Caco-2 (cell line): ENCODE data around the gene GOLPH3. TPM values are rescaled to one million over a fixed set of nuclear protein-coding genes. Genes with fewer than 3 reads are reported as not detected.

Experiments used
- BruUV-seq: library from RNA; stranded (reverse); fragments of 400-500 nt; replicated peaks from 2 replicates; lab custom pipeline; 2021; lab: Mats Ljungman, UMichigan
- CTCF ChIA-PET: fragments of 300-600 bp; sonication (Branson Sonifier 250); formaldehyde crosslinking; loops from one replicate; lab custom pipeline; 2022; ENCODE audit warnings: antibody characterized with exemption; lab: Charles Lee
- POLR2A ChIA-PET: fragments of 300-600 bp; sonication (Branson Sonifier 250); formaldehyde crosslinking; loops from one replicate; lab custom pipeline; 2022; ENCODE audit warnings: antibody characterized with exemption; lab: Charles Lee
- DNase-seq, 2 experiments: peaks; one replicate each; pipeline versions ENCODE4 v3.0.0 to v3.0.0-alpha.2; 2020 to 2022
- H3K27me3 ChIP-seq: replicated peaks from 2 replicates; pipeline ENCODE4 v1.6.0; 2011; ENCODE audit warnings: low read length; ENCODE audit not compliant: control insufficient read depth, insufficient read depth
- H3K36me3 ChIP-seq: 2 replicates; pipeline ENCODE4 v1.5.1; 2011; ENCODE audit warnings: low read length; ENCODE audit not compliant: control insufficient read depth, insufficient read depth
- H3K4me1 ChIP-seq: fragments of 250-450 bp; sonication (Bioruptor Pico); 2 replicates; pipeline ENCODE4 v1.5.1; 2020; ENCODE audit warnings: mild to moderate bottlenecking
- H3K4me3 ChIP-seq: 2 replicates; pipeline ENCODE4 v1.5.1; 2011; ENCODE audit warnings: low read depth, mild to moderate bottlenecking, control low read depth, low read length
- H3K9me3 ChIP-seq: fragments of 250-450 bp; sonication (Bioruptor Pico); 2 replicates; pipeline ENCODE4 v1.5.1; 2020; ENCODE audit warnings: mild to moderate bottlenecking, moderate library complexity
- H3K27ac Mint-ChIP-seq: one replicate; pipeline ENCODE4 v1.8.0; 2022; ENCODE audit warnings: mixed read lengths; ENCODE audit not compliant: unreplicated experiment
- H3K27me3 Mint-ChIP-seq: one replicate; pipeline ENCODE4 v1.8.0; 2022; ENCODE audit warnings: mixed read lengths; ENCODE audit not compliant: insufficient read depth, unreplicated experiment
- H3K36me3 Mint-ChIP-seq: one replicate; pipeline ENCODE4 v1.8.0; 2022; ENCODE audit warnings: mild to moderate bottlenecking, mixed read lengths; ENCODE audit not compliant: insufficient read depth, unreplicated experiment
- H3K4me1 Mint-ChIP-seq: one replicate; pipeline ENCODE4 v1.8.0; 2022; ENCODE audit warnings: low read depth, mixed read lengths; ENCODE audit not compliant: unreplicated experiment
- H3K4me3 Mint-ChIP-seq: one replicate; pipeline ENCODE4 v1.8.0; 2022; ENCODE audit warnings: mild to moderate bottlenecking, moderate library complexity, mixed read lengths; ENCODE audit not compliant: unreplicated experiment
- H3K9me3 Mint-ChIP-seq: one replicate; pipeline ENCODE4 v1.8.0; 2022; ENCODE audit warnings: mixed read lengths; ENCODE audit not compliant: unreplicated experiment
- intact Hi-C: fragments of 100-400 bp; cut with micrococcal nuclease; formaldehyde crosslinking; loops from one replicate; pipeline ENCODE4 v1.10.0; 2022; ENCODE audit not compliant: unreplicated experiment
- total RNA-seq: library from RNA; stranded (reverse); gene quantifications from 2 replicates; pipeline ENCODE4 v1.2.3, GENCODE V29; 2022
- TF ChIP-seq, protein P1 (sequence below), 2 experiments: fragments of 200-600 bp in 1 of 2; IDR thresholded peaks; 1 replicate in 1 of 2; 2 replicates in 1 of 2; pipeline versions ENCODE4 v1.5.1 to v1.8.0; 2011 to 2022; ENCODE audit warnings: antibody characterized with exemption in 1 of 2, control low read depth in 1 of 2, inconsistent platforms in 1 of 2, low read depth in 1 of 2, low read length in 1 of 2, mild to moderate bottlenecking in 1 of 2, moderate library complexity in 1 of 2; ENCODE audit not compliant: insufficient read depth in 1 of 2, severe bottlenecking in 1 of 2, unreplicated experiment in 1 of 2

GOLPH3 gene
- total RNA-seq, 1 experiment from 2014 or later, result 122 TPM

DNA sequence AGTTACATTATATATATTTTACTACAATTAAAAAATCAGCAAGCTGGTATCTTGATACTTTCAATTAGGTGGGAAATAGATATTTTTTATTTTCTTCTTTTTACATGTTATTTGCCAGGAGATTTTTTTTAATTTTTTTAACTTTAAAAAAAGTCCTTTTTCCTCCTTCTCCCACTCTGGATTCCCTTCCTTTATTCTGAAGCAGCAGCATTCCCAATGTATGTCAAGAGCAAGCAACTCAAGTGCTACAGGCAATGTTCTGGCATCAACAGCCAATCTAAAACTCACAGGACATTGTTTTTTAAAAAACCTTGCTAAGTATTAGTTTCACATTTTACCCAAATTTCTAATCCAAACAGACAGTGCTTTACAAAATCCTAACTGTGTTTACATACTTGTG lies 41.4 kb downstream of the GOLPH3 start:
- no peaks in the 10 kb centered on the region for H3K9me3 ChIP-seq
- no peaks in the 10 kb centered on the region for H3K9me3 Mint-ChIP-seq
- H3K36me3 ChIP-seq, result peaks cover 4% of the 10 kb centered on the region; the same call in 1 of the 2 replicates
- no peaks in the 10 kb centered on the region for H3K27me3 Mint-ChIP-seq
- DNase-seq, result no peak
- no peak overlapping the region for H3K27ac Mint-ChIP-seq
- H3K4me1 Mint-ChIP-seq, result no peaks in the 10 kb centered on the region
- TF ChIP-seq, protein P1, sequence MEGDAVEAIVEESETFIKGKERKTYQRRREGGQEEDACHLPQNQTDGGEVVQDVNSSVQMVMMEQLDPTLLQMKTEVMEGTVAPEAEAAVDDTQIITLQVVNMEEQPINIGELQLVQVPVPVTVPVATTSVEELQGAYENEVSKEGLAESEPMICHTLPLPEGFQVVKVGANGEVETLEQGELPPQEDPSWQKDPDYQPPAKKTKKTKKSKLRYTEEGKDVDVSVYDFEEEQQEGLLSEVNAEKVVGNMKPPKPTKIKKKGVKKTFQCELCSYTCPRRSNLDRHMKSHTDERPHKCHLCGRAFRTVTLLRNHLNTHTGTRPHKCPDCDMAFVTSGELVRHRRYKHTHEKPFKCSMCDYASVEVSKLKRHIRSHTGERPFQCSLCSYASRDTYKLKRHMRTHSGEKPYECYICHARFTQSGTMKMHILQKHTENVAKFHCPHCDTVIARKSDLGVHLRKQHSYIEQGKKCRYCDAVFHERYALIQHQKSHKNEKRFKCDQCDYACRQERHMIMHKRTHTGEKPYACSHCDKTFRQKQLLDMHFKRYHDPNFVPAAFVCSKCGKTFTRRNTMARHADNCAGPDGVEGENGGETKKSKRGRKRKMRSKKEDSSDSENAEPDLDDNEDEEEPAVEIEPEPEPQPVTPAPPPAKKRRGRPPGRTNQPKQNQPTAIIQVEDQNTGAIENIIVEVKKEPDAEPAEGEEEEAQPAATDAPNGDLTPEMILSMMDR (IDR thresholded peaks at IDR 0.05; ENCODE audit: insufficient read depth in 1 of 2, low read depth in 1 of 2, low read length in 1 of 2, severe bottlenecking in 1 of 2, unreplicated experiment in 1 of 2), result no peak
- peaks cover 81% of the 10 kb centered on the region for H3K36me3 Mint-ChIP-seq
- H3K27me3 ChIP-seq, result no peaks in the 10 kb centered on the region
- no peak overlapping the region for H3K4me3 ChIP-seq
- ChIA-PET CTCF (no interaction called here), POLR2A (no interaction called here)
- no TSS peak for BruUV-seq
- H3K4me1 ChIP-seq, result no peaks in the 10 kb centered on the region
- intact Hi-C loops, result no loop called here
- H3K4me3 Mint-ChIP-seq, result no peak overlapping the region

DNA sequence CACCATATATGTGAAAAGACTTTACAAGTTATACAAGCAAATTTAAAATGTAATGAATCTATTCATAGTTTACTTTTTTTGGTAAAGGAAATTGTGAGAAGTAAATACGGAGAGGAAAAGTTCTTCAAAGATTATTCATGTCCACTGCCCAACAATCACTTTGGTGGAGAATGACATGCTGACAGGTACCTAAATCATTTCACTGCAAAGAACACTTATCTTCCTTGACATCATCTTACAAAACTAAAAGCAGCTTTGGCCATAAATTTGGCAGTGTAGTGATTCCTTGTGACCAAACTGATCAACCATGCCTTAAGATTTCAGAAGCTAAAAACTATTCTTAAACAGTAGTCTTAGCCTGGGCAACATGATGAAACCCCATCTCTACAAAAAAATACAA lies 42.5 kb downstream of the GOLPH3 start:
- no peak for DNase-seq
- no TSS peak for BruUV-seq
- no peaks in the 10 kb centered on the region for H3K4me1 ChIP-seq
- H3K4me3 Mint-ChIP-seq, result no peak overlapping the region
- H3K36me3 ChIP-seq, result peaks cover 5% of the 10 kb centered on the region; the same call in 1 of the 2 replicates
- H3K4me3 ChIP-seq, result no peak overlapping the region
- no peaks in the 10 kb centered on the region for H3K27me3 Mint-ChIP-seq
- POLR2A ChIA-PET, result no interaction called here
- CTCF ChIA-PET, result no interaction called here
- peaks cover 84% of the 10 kb centered on the region for H3K36me3 Mint-ChIP-seq
- no peaks in the 10 kb centered on the region for H3K9me3 ChIP-seq
- H3K27ac Mint-ChIP-seq, result no peak overlapping the region
- TF ChIP-seq, protein P1 (IDR thresholded peaks at IDR 0.05; ENCODE audit: insufficient read depth in 1 of 2, low read depth in 1 of 2, low read length in 1 of 2, severe bottlenecking in 1 of 2, unreplicated experiment in 1 of 2), result no peak
- no peaks in the 10 kb centered on the region for H3K27me3 ChIP-seq
- no peaks in the 10 kb centered on the region for H3K9me3 Mint-ChIP-seq
- no peaks in the 10 kb centered on the region for H3K4me1 Mint-ChIP-seq
- intact Hi-C loops, result no loop called here

GRCh38 chr5:32130865-32131264 lies 43.3 kb downstream of the GOLPH3 start:
- Mint-ChIP-seq H3K36me3 (peaks cover 84% of the 10 kb centered on the region), H3K9me3 (no peaks in the 10 kb centered on the region), H3K27me3 (no peaks in the 10 kb centered on the region), H3K27ac (no peak overlapping the region), H3K4me1 (no peaks in the 10 kb centered on the region), H3K4me3 (no peak overlapping the region)
- DNase-seq, result no peak
- POLR2A ChIA-PET, result no interaction called here
- H3K36me3 ChIP-seq, result peaks cover 7% of the 10 kb centered on the region
- CTCF ChIA-PET, result no interaction called here
- no peaks in the 10 kb centered on the region for H3K27me3 ChIP-seq
- H3K9me3 ChIP-seq, result no peaks in the 10 kb centered on the region
- H3K4me3 ChIP-seq, result no peak overlapping the region
- BruUV-seq, result no TSS peak
- H3K4me1 ChIP-seq, result no peaks in the 10 kb centered on the region
- TF ChIP-seq, protein P1 (IDR thresholded peaks at IDR 0.05; ENCODE audit: insufficient read depth in 1 of 2, low read depth in 1 of 2, low read length in 1 of 2, severe bottlenecking in 1 of 2, unreplicated experiment in 1 of 2), result no peak
- intact Hi-C loops, result no loop called here
